A549 (cell line): Measurements from ENCODE around the gene COMT. TPM values are rescaled to one million over a fixed set of nuclear protein-coding genes. Genes with fewer than 3 reads are reported as not detected.

ENCODE experiments used
- ATAC-seq, 2 experiments: fragments of 200-7000 bp in 1 of 2; fragments of >200 bp in 1 of 2; cut with Nextera tagmentation in 1 of 2; cut with Tn5 transposase in 1 of 2; 3 replicates each; pipeline versions ENCODE4 v1.8.0 to v1.9.1; 2018 to 2020; ENCODE audit warnings: mild to moderate bottlenecking in 1 of 2, moderate library complexity in 1 of 2
- CTCF ChIA-PET: fragments of 300-600 bp; sonication (Branson Sonifier 250); formaldehyde crosslinking; extraction: SDS; loops from one replicate; lab custom pipeline; 2021; ENCODE audit warnings: antibody characterized with exemption, inconsistent platforms; lab: Yijun Ruan, JAX
- POLR2A ChIA-PET: fragments of 350-600 bp; formaldehyde crosslinking; extraction: SDS; loops from one replicate; lab custom pipeline; 2021; ENCODE audit warnings: antibody characterized with exemption, inconsistent platforms; lab: Yijun Ruan, JAX
- DNase-seq, 2 experiments: peaks; one replicate each; pipeline versions ENCODE4 v3.0.0 to v3.0.0-alpha.2; 2011 to 2016; ENCODE audit warnings: low read depth in 1 of 2, low spot score in 1 of 2
- FAIRE-seq: peaks from 2 replicates; lab custom pipeline; 2011; peaks lifted over from hg19 to GRCh38; lab: Jason Lieb, UNC
- H3K27ac ChIP-seq, 2 experiments: fragments of >200 bp; sonication (Bioruptor Twin); formaldehyde crosslinking; 3 replicates each; pipeline ENCODE4 v1.5.1; 2016 to 2017
- H3K4me1 ChIP-seq: fragments of >200 bp; sonication (Bioruptor Twin); formaldehyde crosslinking; 3 replicates; pipeline ENCODE4 v1.6.1; 2016
- H3K4me2 ChIP-seq: fragments of >200 bp; sonication (Bioruptor Twin); formaldehyde crosslinking; 3 replicates; pipeline ENCODE4 v1.6.1; 2016
- H3K4me3 ChIP-seq: fragments of >200 bp; sonication (Bioruptor Twin); formaldehyde crosslinking; 3 replicates; pipeline ENCODE4 v1.5.1; 2016
- H3K9me3 ChIP-seq: fragments of >200 bp; sonication (Bioruptor Twin); formaldehyde crosslinking; 3 replicates; pipeline ENCODE4 v1.6.1; 2016
- CBX2 ChIP-seq: fragments of 200-600 bp; sonication (generic); IDR thresholded peaks from 2 replicates; pipeline ENCODE4 v1.6.1; 2016; ENCODE audit warnings: low read depth, mild to moderate bottlenecking, borderline replicate concordance
- CBX8 ChIP-seq: fragments of 200-600 bp; sonication (generic); IDR thresholded peaks from 2 replicates; pipeline ENCODE4 v1.6.1; 2016
- CEBPB ChIP-seq, 2 experiments: fragments of >200 bp in 1 of 2; sonication (Bioruptor Twin) in 1 of 2; formaldehyde crosslinking in 1 of 2; IDR thresholded peaks; 2 replicates each; pipeline ENCODE4 v1.6.1; 2012 to 2016
- CHD2 ChIP-seq: fragments of 150-350 bp; IDR thresholded peaks from 2 replicates; pipeline ENCODE4 v1.6.1; 2014; ENCODE audit warnings: low read length; ENCODE audit not compliant: partially characterized antibody
- CHD4 ChIP-seq: fragments of 200-600 bp; sonication (generic); IDR thresholded peaks from 2 replicates; pipeline ENCODE4 v1.6.1; 2016; ENCODE audit warnings: antibody characterized with exemption, mild to moderate bottlenecking, borderline replicate concordance
- EHMT2 ChIP-seq: fragments of 200-600 bp; sonication (generic); IDR thresholded peaks from 2 replicates; pipeline ENCODE4 v1.6.1; 2016; ENCODE audit warnings: antibody characterized with exemption, low read depth, mild to moderate bottlenecking, moderate library complexity
- EP300 ChIP-seq, 2 experiments: fragments of >200 bp; sonication (Bioruptor Twin); formaldehyde crosslinking; IDR thresholded peaks; 2 replicates in 1 of 2; 3 replicates in 1 of 2; pipeline ENCODE4 v1.6.1; 2016 to 2017
- FOXS1 ChIP-seq: fragments of 250-450 bp; sonication (Bioruptor Pico); IDR thresholded peaks from 2 replicates; pipeline ENCODE4 v1.5.0; 2020; ENCODE audit warnings: mild to moderate bottlenecking, moderate library complexity
- HOXB13 ChIP-seq: fragments of 250-450 bp; sonication (Bioruptor Pico); IDR thresholded peaks from 2 replicates; pipeline ENCODE4 v1.5.0; 2020; ENCODE audit warnings: low read depth, mild to moderate bottlenecking, moderate library complexity
- HOXB5 ChIP-seq: fragments of 250-450 bp; sonication (Bioruptor Pico); IDR thresholded peaks from 2 replicates; pipeline ENCODE4 v1.5.0; 2020; ENCODE audit warnings: mild to moderate bottlenecking, moderate library complexity
- JUN ChIP-seq, 2 experiments: fragments of >200 bp; sonication (Bioruptor Twin); formaldehyde crosslinking; IDR thresholded peaks; 2 replicates in 1 of 2; 3 replicates in 1 of 2; pipeline ENCODE4 v1.6.1; 2016 to 2017
- MAZ ChIP-seq: fragments of 150-350 bp; IDR thresholded peaks from 2 replicates; pipeline ENCODE4 v1.6.1; 2014; ENCODE audit warnings: antibody characterized with exemption, low read depth, low read length, borderline replicate concordance
- MYC ChIP-seq: IDR thresholded peaks from 2 replicates; pipeline ENCODE4 v1.6.1; 2012; ENCODE audit warnings: mild to moderate bottlenecking, inconsistent platforms, low read length, improper control_type of control experiment, borderline replicate concordance
- RAD21 ChIP-seq, 2 experiments: fragments of >200 bp in 1 of 2; sonication (Bioruptor Twin) in 1 of 2; formaldehyde crosslinking in 1 of 2; IDR thresholded peaks in 1 of 2; conservative IDR thresholded peaks in 1 of 2; 2 replicates in 1 of 2; 3 replicates in 1 of 2; pipeline ENCODE4 v1.6.1; 2012 to 2018; ENCODE audit warnings: inconsistent platforms in 1 of 2
- RARB ChIP-seq: fragments of 250-450 bp; sonication (Bioruptor Pico); IDR thresholded peaks from 2 replicates; pipeline ENCODE4 v1.8.0; 2021; ENCODE audit warnings: mild to moderate bottlenecking, moderate library complexity
- RCOR1 ChIP-seq: fragments of 150-350 bp; IDR thresholded peaks from 2 replicates; pipeline ENCODE4 v1.6.1; 2014; ENCODE audit warnings: antibody characterized with exemption, low read length, low read depth
- TFCP2L1 ChIP-seq: fragments of 250-450 bp; sonication (Bioruptor Pico); IDR thresholded peaks from 2 replicates; pipeline ENCODE4 v1.5.0; 2021; ENCODE audit warnings: mild to moderate bottlenecking
- ZC3H11A ChIP-seq: fragments of 450-650 bp; IDR thresholded peaks from 2 replicates; pipeline ENCODE4 v1.6.1; 2014; ENCODE audit warnings: antibody characterized with exemption, mild to moderate bottlenecking
- ZFP36 ChIP-seq: fragments of 450-650 bp; IDR thresholded peaks from 2 replicates; pipeline ENCODE4 v1.6.1; 2014; ENCODE audit warnings: borderline replicate concordance; ENCODE audit not compliant: partially characterized antibody
- ZSCAN20 ChIP-seq: fragments of 250-450 bp; sonication (Bioruptor Pico); IDR thresholded peaks from 2 replicates; pipeline ENCODE4 v1.8.0; 2022; ENCODE audit warnings: mild to moderate bottlenecking, moderate library complexity
- WGBS: methylation state at CpG from one replicate; pipeline ENCODE4 v1.1.6; 2017; ENCODE audit errors: missing lambda C conversion rate; 5-methylcytosine and 5-hydroxymethylcytosine counted together
- polyA plus RNA-seq, 4 experiments: library from polyadenylated mRNA; depleted of rRNA in 3 of 4; stranded (reverse); fragments of >200 nt; fragmentation: RNase III in 1 of 4; extraction: RNeasy Plus Mini Kit Qiagen cat#74134 plus additional on column Dnase treatment in 1 of 4; gene quantifications; 2 replicates in 3 of 4; 3 replicates in 1 of 4; pipeline ENCODE4 v1.2.3, GENCODE V29; 2011 to 2017
- TF ChIP-seq, protein P1 (sequence below): fragments of 450-650 bp; IDR thresholded peaks from 2 replicates; pipeline ENCODE4 v1.6.1; 2014; ENCODE audit warnings: antibody characterized with exemption
- TF ChIP-seq, protein P2 (sequence below): fragments of >200 bp; sonication (Bioruptor Twin); formaldehyde crosslinking; IDR thresholded peaks from 2 replicates; pipeline ENCODE4 v1.6.1; 2016
- TF ChIP-seq, protein P3 (sequence below): fragments of 150-350 bp; IDR thresholded peaks from 2 replicates; pipeline ENCODE4 v1.6.1; 2014; ENCODE audit warnings: low read depth, mild to moderate bottlenecking, low read length
- TF ChIP-seq, protein P4 (sequence below): fragments of 250-450 bp; sonication (Bioruptor Pico); IDR thresholded peaks from 2 replicates; pipeline ENCODE4 v1.5.0; 2021; ENCODE audit warnings: mild to moderate bottlenecking, moderate library complexity, borderline replicate concordance
- TF ChIP-seq, protein P5 (sequence below): fragments of 250-450 bp; sonication (Bioruptor Pico); IDR thresholded peaks from 2 replicates; pipeline ENCODE4 v1.5.0; 2020; ENCODE audit warnings: low read depth, mild to moderate bottlenecking, moderate library complexity
- TF ChIP-seq, protein P6 (sequence below): fragments of 200-600 bp; sonication (generic); IDR thresholded peaks from 2 replicates; pipeline ENCODE4 v1.6.1; 2016; ENCODE audit warnings: antibody characterized with exemption, mild to moderate bottlenecking, moderate library complexity

The COMT gene
- polyA plus RNA-seq, 2 of the 4 experiments (the other 2 are of a cell fraction): 72.3 to 125 TPM

DNA sequence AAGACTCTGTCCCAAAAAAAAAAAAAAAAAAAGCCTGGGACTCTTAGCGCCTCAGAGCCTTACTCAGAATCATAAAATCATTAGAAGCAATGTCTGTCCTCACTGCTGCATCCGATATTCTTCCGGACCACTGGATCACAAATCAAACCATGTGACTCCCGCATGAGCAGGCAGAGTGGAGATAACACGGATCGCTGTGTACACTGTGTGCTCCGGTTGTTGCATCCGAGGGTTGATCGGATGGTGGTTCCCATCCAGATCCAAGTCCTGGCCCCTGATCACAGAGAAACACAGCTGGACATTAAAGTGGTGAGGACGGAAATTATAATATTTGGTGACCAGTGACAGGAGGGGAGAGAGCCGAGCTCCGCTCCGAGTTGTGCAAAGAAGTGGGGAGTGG lies 9.8 kb downstream of the COMT start:
- CTCF ChIA-PET: interaction anchor here (0.8 to 3.1 kb wide), 3 partner anchors 21 to 221 kb away, joined by 3 to 15 read pairs (median 5); no protein-coding TSS in a partner anchor
- TF ChIP-seq RAD21 (conservative IDR thresholded peaks at IDR 0.05 in 1 of 2, IDR thresholded peaks at IDR 0.05 in 1 of 2): no peak
- TF ChIP-seq, protein P1, sequence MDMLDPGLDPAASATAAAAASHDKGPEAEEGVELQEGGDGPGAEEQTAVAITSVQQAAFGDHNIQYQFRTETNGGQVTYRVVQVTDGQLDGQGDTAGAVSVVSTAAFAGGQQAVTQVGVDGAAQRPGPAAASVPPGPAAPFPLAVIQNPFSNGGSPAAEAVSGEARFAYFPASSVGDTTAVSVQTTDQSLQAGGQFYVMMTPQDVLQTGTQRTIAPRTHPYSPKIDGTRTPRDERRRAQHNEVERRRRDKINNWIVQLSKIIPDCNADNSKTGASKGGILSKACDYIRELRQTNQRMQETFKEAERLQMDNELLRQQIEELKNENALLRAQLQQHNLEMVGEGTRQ: no peak
- TF ChIP-seq, protein P2, sequence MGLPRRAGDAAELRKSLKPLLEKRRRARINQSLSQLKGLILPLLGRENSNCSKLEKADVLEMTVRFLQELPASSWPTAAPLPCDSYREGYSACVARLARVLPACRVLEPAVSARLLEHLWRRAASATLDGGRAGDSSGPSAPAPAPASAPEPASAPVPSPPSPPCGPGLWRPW: no peak
- no peak for TF ChIP-seq FOXS1 (CRISPR knock-in tag)
- TF ChIP-seq ZFP36: no peak
- TF ChIP-seq, protein P3, sequence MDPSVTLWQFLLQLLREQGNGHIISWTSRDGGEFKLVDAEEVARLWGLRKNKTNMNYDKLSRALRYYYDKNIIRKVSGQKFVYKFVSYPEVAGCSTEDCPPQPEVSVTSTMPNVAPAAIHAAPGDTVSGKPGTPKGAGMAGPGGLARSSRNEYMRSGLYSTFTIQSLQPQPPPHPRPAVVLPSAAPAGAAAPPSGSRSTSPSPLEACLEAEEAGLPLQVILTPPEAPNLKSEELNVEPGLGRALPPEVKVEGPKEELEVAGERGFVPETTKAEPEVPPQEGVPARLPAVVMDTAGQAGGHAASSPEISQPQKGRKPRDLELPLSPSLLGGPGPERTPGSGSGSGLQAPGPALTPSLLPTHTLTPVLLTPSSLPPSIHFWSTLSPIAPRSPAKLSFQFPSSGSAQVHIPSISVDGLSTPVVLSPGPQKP: no peak
- no peak for TF ChIP-seq HOXB5 (CRISPR knock-in tag)
- no peak for TF ChIP-seq CBX8
- TF ChIP-seq RARB (CRISPR knock-in tag): no peak
- TF ChIP-seq JUN (IDR thresholded peaks at IDR 0.05): no peak
- TF ChIP-seq CBX2: no peak
- TF ChIP-seq MYC: no peak
- TF ChIP-seq RCOR1: no peak
- TF ChIP-seq, protein P4, sequence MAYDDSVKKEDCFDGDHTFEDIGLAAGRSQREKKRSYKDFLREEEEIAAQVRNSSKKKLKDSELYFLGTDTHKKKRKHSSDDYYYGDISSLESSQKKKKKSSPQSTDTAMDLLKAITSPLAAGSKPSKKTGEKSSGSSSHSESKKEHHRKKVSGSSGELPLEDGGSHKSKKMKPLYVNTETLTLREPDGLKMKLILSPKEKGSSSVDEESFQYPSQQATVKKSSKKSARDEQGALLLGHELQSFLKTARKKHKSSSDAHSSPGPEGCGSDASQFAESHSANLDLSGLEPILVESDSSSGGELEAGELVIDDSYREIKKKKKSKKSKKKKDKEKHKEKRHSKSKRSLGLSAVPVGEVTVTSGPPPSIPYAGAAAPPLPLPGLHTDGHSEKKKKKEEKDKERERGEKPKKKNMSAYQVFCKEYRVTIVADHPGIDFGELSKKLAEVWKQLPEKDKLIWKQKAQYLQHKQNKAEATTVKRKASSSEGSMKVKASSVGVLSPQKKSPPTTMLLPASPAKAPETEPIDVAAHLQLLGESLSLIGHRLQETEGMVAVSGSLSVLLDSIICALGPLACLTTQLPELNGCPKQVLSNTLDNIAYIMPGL (CRISPR knock-in tag): no peak
- no peak for TF ChIP-seq MAZ
- TF ChIP-seq CEBPB (IDR thresholded peaks at IDR 0.05): no peak

DNA sequence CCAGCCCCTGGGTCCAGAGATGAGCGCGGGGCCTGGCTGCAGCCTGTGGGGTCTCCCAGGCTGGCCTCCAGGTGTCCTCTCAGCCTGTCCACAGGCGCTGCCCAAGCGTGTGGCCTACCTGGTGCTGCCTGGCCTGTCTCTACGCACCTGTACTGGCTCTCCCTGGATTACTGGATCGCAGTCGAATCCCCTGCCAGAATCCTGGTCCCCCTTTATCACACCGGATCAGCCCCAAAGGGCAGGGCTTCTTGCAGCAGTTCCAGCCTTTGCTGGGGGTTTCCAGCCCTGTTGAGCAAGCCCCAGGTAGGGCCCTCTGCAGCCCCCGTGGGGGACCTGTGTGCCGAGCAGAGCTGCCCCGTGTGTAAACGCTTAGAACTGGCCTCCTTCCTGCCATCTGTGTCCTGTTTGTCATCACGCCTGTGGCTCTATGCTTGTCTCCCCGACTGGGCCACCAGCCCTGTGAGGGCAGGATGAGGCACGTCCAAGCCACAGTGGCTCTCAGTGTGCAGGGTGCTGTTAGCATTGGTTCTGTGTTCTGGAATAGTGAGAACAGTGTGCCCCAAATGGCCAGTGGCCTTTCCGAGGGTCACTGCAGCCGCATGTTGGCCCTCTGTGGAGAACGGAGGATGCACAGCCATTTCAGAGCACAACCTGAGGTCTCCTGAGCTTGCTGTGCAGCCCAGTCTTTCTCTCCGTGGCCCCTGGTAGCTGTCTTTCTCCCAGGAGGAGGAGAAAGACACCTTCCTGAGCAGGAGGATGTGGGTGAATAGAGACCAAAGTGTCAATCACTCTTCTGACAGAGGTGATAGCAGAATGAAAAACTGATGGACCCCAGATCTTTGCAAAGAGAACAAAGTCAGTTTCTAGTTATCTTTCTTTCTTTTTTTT lies 13.9 kb downstream of the COMT start:
- no peak overlapping the region for H3K27ac ChIP-seq
- no peak for ATAC-seq
- no peak for FAIRE-seq
- ChIA-PET CTCF (interaction anchor here (0.6 to 3.5 kb wide), 6 partner anchors 9 to 225 kb away, joined by 3 to 20 read pairs (median 8); no protein-coding TSS in a partner anchor), POLR2A (interaction anchor here (0.6 kb wide), 1 partner anchor 65 kb away, joined by 3 read pairs; no protein-coding TSS in a partner anchor)
- H3K4me3 ChIP-seq: no peak overlapping the region
- no peak overlapping the region for H3K4me2 ChIP-seq
- DNase-seq: no peak
- peaks cover 11% of the 10 kb centered on the region; the same call in 1 of the 3 replicates for H3K4me1 ChIP-seq
- WGBS: 98% methylated on average over 6 of the region's 19 CpGs
- H3K9me3 ChIP-seq: no peaks in the 10 kb centered on the region
- TF ChIP-seq JUN (IDR thresholded peaks at IDR 0.05) (no peak), CBX2 (no peak), RAD21 (conservative IDR thresholded peaks at IDR 0.05 in 1 of 2, IDR thresholded peaks at IDR 0.05 in 1 of 2) (no peak), EHMT2 (no peak), TFCP2L1 (CRISPR knock-in tag) (no peak), CHD4 (no peak), ZSCAN20 (CRISPR knock-in tag) (no peak), CHD2 (no peak), CEBPB (IDR thresholded peaks at IDR 0.05) (no peak), ZC3H11A (no peak), EP300 (IDR thresholded peaks at IDR 0.05) (no peak), HOXB13 (CRISPR knock-in tag) (no peak)
- TF ChIP-seq, protein P5, sequence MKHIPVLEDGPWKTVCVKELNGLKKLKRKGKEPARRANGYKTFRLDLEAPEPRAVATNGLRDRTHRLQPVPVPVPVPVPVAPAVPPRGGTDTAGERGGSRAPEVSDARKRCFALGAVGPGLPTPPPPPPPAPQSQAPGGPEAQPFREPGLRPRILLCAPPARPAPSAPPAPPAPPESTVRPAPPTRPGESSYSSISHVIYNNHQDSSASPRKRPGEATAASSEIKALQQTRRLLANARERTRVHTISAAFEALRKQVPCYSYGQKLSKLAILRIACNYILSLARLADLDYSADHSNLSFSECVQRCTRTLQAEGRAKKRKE: no peak
- TF ChIP-seq, protein P6, sequence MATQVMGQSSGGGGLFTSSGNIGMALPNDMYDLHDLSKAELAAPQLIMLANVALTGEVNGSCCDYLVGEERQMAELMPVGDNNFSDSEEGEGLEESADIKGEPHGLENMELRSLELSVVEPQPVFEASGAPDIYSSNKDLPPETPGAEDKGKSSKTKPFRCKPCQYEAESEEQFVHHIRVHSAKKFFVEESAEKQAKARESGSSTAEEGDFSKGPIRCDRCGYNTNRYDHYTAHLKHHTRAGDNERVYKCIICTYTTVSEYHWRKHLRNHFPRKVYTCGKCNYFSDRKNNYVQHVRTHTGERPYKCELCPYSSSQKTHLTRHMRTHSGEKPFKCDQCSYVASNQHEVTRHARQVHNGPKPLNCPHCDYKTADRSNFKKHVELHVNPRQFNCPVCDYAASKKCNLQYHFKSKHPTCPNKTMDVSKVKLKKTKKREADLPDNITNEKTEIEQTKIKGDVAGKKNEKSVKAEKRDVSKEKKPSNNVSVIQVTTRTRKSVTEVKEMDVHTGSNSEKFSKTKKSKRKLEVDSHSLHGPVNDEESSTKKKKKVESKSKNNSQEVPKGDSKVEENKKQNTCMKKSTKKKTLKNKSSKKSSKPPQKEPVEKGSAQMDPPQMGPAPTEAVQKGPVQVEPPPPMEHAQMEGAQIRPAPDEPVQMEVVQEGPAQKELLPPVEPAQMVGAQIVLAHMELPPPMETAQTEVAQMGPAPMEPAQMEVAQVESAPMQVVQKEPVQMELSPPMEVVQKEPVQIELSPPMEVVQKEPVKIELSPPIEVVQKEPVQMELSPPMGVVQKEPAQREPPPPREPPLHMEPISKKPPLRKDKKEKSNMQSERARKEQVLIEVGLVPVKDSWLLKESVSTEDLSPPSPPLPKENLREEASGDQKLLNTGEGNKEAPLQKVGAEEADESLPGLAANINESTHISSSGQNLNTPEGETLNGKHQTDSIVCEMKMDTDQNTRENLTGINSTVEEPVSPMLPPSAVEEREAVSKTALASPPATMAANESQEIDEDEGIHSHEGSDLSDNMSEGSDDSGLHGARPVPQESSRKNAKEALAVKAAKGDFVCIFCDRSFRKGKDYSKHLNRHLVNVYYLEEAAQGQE: no peak

More for the DNA sequence above, 9.8 kb downstream of the COMT start:
- WGBS: 89% methylated on average over 13 of the region's 13 CpGs
- ATAC-seq (no peak), FAIRE-seq (no peak), DNase-seq (no peak)
- Histone ChIP-seq H3K4me3 (no peak overlapping the region), H3K27ac (no peak overlapping the region), H3K4me2 (no peak overlapping the region), H3K4me1 (peaks cover 22% of the 10 kb centered on the region), H3K9me3 (no peaks in the 10 kb centered on the region)
- POLR2A ChIA-PET: no interaction called here
